Measurements from ENCODE around the gene XPO5.
A peak's percentile ranks its signal among the peaks of the same experiment; 100 is the strongest.
"Not testable (repeated sequence)": the region's sequence is repeated elsewhere in the genome, so short reads cannot be mapped to it uniquely, and the experiment has no call there.

Gene XPO5

DNA sequence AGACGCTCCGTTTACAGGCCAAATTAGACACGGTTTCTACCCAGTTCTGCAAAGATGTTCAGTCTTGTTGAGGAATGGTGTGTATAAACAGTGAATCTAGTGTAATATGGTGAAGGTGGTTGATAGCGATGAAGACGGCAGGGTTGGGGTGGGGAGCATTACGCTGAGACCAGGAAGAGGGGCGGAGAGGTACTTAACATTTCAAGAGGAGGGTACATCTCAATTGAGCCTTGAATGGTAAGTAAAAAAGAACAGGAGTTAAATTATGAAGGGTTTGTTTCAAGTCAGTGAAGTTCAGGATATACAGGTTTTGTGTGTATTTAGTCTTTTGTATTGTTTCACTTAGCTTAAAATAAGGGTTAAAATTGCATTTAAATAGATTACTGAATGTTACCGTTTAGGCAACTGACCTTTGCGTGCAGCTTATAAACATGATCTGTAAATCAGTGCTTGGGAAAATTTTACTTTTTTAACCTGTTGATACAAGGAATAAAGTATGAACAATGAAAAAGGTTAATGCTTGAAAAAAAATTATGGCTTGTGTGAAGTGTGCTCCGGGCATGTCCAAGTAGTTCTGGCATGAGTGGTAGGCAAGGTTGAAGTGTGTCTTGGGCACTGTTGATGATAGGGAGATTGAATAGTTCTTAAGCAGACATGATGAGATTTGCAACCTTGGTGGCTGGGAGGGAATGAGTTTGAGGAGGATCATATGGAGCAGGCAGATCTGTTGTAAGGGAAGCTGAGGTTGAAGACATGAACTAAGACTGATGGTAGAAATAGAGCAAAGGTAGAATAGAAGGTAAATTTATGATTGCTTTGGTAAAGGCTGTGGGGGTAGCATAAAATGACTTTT lies 58.1 kb downstream of the XPO5 start:
- DNase-seq (ENCODE audit: low spot score), result no peak

DNA sequence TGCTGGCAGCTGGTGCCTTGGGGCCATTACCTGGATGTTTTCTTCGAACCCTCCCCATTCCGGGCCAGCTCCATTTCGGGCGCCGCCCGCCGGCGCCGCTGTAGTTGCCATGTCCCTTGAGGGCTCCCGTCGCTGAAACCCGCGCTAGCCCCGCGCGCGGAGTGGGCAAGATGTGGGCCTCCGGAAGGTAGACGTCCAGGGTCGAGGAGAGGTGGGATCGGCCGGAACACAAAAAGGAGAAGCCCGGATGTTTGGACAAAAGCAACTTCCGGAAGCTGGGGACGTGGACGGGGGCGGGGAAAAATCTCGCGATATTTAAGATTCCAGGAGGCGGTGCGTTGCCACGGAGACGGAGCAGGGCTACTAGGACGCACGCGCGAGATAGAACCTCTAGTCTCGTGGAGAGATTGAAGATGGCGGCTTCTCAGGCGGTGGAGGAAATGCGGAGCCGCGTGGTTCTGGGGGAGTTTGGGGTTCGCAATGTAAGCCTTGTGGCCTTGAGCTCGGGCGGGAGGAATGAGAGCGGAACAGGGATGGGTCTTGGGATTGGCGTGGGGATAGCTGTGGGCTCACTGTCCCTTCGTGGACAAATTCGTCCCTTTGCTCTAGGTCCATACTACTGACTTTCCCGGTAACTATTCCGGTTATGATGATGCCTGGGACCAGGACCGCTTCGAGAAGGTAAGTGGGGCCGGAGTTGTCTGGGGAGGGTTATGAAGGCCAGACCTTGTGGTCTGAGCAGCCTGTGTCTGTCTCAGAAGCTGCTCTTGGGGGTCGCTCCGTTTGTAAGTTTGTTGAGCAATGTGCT lies 58.9 kb downstream of the XPO5 start, which contains the start of the genes POLR1C and YIPF3:
Gene POLR1C, plus strand, starts transcription at position 393 of the 808 bp plus-strand sequence. Its CDS starts 21 bp downstream, at position 414.
Gene YIPF3, minus strand, starts transcription at position 230 of the 808 bp plus-strand sequence. Its CDS starts 119 bp downstream, at position 111.
- peak; percentile 96 for DNase-seq (ENCODE audit: low spot score)

DNA sequence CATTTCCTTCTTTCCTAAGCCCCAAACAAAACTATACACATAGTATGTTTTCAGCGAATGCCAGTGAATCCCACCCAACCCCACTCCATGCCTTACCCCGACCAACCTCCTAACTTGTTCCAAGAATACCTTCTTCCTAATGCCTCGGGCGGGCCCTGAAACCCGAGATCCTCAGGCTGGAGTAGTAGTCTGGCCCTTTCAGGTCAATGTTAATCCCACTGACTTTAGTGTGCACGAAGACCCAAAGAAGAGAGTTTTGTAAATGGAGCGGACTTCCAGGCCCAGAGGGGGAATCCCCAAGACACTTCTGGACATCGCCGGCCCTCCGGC lies 59.5 kb downstream of the XPO5 start:
- no peak for DNase-seq (ENCODE audit: low spot score)

GRCh38 chr6:43515808-43516207 lies 60.0 kb downstream of the XPO5 start:
- DNase-seq (ENCODE audit: low spot score), result no peak

DNA sequence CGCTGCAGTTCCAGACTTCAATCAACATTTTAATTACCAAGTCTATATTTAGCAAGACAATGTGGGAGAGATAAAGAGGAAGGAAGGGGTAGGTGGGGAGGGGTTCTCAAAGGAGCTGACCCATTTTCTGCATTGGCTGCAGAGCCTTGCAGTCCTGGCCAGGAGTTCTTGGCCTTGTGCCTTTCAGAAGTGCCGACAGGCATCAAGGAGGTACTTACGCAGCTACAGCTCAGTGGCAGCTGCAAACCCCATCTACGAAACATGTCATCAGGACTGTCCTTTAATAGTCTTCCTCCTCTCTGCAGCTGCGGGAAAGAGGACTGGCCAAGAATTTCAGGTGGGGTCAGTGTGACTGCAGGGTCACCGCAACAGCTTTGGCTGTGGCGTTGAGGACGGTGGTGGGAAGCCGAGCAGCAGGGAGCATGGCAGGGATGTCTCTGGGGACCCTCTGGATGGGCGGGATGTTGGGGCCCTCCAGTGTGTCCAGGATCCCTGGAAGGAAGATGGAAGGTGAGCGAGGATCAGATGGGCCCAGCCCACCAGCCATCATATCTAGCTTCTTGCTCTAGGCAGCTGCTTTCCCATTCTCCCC lies 63.9 kb downstream of the XPO5 start:
- DNase-seq (ENCODE audit: low spot score), result no peak

GRCh38 chr6:43510827-43511163 lies 65.0 kb downstream of the XPO5 start:
- DNase-seq (ENCODE audit: low spot score), result no peak

GRCh38 chr6:43509984-43510826 lies 65.6 kb downstream of the XPO5 start, which contains the start of gene LRRC73:
LRRC73 (minus strand) TSS chr6:43510346; CDS start chr6:43509785, 561 bp downstream.
- peak; percentile 92 for DNase-seq (ENCODE audit: low spot score)

DNA sequence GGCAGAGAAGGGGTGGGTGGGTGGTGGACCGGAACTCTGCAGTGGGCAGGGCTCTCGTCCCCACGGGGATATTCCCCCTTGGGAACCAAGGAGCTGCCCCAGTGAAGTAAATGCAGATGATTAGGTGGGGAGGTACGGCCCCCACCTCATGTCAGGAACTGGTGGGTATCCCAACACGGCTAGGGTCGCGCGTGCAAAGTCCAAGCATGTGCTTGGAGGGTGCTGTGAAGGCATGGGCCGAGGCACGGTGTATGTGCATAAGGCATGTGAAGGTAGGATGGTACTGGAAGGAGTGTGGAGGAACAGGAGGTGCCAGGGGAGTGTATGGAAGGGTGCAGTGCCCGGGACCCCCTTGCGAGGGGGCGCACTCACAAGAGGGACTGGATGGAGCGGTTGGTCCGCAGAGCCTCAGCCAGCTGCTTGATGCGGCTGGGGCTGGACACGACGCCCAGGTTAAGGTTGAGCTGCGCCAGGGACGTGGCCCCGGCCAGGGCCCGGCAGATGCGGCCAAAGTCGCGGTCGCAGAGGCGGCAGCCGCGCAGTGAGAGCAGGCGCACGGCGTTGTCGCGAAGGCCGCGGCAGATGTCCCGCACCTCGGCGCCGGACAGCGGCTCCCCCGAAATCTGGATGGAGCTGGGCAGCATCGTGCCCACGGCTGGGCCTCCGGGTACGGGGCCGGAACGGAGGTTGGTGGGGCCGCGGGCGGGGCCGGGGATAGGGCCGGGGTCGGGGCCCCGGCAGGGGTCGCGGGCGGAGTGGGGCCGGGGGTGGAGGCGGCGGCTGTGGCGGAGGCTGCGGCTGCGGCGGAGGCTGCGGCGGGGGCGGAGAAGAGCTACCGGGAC lies 66.5 kb downstream of the XPO5 start:
- DNase-seq (ENCODE audit: low spot score), result peak; percentile 74

DNA sequence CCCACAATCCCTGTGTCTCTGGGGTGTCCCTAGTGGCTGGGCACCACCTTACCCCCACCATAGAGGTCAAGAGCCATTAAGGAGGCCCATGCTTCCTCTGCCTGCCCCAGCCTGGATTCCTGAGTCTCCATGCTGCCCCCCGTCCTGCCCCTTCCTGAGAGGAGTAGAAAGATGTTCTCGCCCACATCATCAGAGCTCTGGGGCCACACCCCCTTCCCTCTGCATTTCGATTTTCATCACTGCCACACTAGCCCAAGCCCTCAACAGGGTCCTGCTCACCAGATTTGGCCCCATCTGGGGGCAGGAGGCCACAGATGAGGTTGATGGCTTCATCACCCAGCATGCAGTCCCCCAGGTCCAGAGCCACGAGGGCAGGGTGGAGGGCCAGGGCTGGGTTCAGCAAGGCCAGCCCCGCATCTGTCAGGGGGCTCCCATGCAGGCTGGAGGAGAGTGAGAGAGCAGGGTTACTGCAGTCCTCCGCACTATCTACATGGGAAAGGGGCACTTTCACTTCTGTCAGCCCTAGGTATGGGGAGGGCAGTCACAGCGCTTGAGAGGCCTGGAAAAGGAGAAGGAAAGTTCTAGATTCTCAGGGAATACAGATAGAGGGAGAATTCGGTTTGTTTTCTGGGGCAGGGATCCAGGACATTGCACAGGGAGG lies 67.2 kb downstream of the XPO5 start:
- DNase-seq (ENCODE audit: low spot score), result no peak

GRCh38 chr6:43506667-43507471 lies 69.0 kb downstream of the XPO5 start:
- DNase-seq (ENCODE audit: low spot score), result peak; percentile 88

DNA sequence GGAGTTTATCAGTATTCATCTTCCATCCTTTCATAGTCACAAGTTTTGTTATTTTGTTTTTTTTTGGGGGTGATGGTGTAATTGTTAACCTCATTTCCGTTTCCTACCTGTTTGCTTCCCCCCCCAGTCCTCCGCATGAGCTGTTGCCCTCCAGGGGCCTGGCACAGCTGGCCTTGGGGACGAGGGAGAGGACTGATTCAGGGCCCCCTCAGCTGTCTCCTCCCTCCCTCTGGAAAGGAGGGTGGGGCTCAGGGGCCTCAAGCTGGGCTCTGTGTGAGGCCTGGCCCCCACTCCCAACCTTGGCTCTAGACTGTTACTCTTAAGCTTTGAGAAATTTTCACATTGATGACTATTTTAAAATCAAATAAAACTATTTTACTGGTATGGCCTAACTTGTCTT lies 69.7 kb downstream of the XPO5 start:
- no peak for DNase-seq (ENCODE audit: low spot score)

- no peak for DNase-seq (ENCODE audit: low spot score)
Observed at GRCh38 chr6:43505718-43506117, 70.1 kb downstream of the XPO5 start.

DNA sequence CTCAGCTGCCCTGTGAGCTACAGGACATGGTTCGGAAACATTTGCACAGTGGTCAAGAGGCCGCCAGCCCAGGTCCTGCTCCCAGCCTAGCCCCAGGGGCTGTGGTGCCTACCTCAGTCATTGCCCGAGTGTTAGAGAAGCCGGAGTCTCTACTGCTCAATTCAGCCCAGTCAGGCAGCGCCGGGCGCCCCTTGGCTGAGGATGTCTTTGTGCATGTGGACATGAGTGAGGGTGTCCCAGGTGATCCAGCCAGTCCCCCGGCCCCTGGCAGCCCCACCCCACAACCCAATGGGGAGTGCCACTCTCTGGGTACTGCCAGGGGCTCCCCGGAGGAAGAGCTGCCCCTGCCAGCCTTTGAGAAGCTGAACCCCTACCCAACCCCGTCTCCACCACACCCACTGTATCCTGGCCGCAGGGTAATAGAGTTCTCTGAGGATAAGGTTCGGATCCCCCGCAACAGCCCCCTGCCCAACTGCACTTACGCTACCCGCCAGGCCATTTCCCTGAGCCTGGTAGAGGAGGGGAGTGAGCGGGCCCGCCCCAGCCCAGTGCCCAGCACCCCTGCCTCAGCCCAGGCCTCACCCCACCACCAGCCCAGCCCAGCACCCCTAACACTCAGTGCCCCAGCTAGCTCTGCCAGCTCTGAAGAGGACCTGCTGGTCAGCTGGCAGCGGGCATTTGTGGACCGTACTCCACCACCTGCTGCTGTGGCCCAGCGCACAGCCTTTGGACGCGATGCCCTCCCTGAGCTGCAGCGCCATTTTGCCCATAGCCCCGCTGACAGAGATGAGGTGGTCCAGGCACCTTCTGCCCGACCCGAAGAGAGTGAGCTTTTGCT lies 70.9 kb downstream of the XPO5 start:
- no peak for DNase-seq (ENCODE audit: low spot score)

DNA sequence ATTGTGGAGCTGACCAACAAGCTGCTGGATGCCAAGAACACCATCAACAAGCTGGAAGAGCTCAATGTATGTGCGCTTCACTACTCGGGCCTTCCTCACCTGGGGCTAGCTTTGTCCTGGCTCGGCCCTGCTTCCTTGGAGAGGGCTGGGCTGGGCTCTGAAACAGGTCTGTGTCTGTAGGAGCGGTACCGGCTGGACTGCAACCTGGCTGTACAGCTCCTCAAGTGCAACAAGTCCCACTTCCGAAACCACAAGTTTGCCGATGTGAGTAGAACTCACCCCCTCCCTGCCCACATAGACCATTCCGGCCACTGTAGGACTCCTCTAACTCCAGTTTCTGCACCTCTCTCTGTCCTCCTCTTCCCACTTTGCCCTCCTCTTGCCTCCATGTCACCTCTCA lies 72.4 kb downstream of the XPO5 start:
- no peak for DNase-seq (ENCODE audit: low spot score)

DNA sequence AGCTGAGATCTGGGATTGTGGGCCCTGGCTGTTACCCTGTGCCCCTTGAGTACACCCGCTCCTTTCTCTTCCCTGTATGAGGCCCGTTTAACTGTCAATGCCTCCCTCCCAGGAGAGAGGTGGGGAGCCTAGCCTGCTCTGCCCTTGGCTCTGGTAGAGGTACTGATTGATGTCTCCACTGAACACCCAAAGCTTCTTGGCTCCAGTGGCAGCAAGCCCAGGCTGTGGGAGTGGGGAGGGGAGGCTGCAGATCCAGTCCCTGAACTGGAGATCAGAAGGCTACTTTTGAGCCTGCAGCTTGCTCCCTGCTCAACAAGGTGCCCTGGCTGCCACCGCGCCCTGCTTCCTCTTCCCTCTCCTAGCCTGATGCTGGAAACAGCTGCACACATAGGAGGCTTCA lies 73.2 kb downstream of the XPO5 start:
- DNase-seq (ENCODE audit: low spot score), result no peak

DNA sequence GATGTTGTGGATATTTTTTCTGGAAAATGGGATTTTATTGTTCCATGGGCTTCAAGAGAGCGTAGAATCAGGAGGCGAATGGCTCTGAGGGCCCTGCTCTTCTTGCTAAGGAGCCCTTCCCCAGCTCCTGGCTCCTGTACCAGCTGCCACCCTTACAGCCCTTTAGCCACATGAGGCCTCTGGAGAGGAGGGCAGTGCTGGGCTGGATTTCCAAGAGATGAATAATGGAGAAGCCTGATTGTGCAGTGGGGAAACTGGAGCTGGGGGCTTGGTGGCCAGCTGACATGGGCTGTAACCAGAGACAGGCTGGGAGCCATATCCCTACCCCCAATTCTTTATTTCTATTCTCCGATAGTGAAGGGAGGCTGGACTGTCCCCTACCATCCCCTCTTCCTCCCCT lies 74.9 kb downstream of the XPO5 start:
- no peak for DNase-seq (ENCODE audit: low spot score)

- DNase-seq (ENCODE audit: low spot score), result no peak
Observed at GRCh38 chr6:43499028-43499815, 76.6 kb downstream of the XPO5 start.

DNA sequence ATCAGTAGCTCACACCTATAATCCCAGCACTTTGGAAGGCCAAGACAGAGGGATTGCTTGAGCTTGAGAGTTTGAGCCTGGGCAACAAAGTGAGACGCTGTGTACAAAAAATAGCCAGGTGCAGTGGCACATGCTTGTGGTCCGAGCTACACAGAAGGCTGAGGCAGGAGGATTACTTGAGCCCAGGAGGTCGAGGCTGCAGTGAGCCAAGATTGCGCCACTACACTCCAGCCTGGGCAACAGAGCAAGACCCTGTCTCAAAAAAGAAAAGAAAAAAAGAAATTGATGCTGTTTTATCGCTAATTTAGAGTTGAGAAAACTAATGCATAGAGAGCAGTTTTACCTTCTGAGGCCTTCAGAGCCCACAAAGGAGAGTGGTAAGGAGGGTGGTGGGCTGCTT lies 77.5 kb downstream of the XPO5 start:
- not testable (repeated sequence) for DNase-seq (ENCODE audit: low spot score)
